HG02938 (cell line): Measurements from ENCODE around the gene TOP2B.

Experiments
- ATAC-seq: cut with Tn5 transposase; IDR thresholded peaks from one replicate; pipeline ENCODE4 v1.9.1; 2021; ENCODE audit warnings: mild to moderate bottlenecking, moderate library complexity; ENCODE audit not compliant: unreplicated experiment

Gene TOP2B

DNA sequence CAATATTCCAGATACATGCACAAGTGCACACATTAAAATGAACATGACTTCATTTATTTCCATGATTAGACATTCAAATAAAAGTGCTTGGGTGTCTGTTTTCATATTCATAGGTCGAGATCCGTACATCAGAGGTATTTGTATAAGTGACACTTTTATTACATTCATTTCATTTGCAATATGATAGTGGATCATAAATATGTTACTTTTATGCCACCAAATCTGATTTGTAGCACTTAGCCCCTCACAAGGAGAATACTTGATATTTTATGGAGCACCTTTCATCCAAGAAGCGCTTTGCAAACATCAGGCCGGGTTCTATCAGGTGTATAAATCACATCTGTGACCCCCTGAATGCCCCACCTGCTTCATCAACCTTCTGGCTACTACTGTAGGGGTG is 100.6 kb downstream of the TOP2B start:
- ATAC-seq, result no peak

DNA sequence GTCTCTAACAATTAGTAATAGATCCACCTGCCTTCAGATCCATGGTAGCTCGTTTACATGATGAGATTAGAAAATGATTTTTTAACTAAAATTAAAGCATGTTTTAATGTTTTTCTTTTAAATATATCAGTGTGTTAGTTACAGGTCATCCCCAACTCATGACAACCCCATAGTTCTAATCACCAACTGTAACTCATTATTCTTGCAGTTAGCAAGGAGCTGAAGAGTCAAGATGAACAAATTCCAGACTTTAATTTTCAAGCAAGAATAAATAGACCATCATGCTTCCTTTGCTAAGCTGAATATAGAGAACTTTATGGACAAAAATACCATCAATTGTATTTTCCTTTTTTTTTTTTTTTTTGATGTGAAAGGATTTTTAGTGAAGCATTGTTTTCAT is 101.1 kb downstream of the TOP2B start:
- ATAC-seq, result no peak

DNA sequence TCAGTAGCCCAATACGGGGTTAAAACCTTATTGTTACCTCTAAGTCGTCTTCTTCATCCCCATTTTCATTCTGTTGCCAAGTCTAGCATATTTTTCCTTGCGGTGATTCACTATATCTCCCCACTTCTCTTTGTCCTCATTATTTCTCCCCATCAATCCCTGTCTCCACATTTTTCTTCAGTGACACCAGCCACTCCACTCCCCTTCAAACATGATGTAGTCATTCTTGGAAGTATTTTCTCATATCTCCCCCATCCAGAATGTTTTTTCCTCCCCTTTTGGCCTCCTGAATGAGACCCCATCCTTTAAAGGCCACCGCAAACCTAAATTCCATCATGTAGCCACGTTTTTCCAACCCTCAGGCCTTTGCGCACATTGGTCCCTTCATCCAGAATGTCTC is 105.9 kb downstream of the TOP2B start:
- ATAC-seq, result no peak

DNA sequence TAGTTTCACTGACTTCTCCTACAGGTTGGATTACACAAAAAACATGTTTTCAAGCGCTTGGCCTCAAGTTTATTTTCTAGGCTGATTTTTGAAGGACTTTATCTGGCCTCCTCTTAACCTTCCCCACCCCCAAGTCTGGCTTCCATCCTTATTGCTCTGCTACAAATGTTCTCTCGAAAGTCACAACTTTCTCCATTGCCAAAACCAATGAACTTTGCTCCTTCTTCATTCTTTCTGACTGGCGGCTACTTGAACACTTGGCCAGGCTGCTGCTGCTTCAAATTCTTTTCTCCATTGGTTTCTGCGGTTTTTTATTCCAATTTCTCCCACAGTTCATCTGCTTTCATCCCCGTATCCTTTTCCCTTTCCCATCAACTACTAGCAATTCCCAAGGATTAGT is 106.6 kb downstream of the TOP2B start:
- no peak for ATAC-seq

DNA sequence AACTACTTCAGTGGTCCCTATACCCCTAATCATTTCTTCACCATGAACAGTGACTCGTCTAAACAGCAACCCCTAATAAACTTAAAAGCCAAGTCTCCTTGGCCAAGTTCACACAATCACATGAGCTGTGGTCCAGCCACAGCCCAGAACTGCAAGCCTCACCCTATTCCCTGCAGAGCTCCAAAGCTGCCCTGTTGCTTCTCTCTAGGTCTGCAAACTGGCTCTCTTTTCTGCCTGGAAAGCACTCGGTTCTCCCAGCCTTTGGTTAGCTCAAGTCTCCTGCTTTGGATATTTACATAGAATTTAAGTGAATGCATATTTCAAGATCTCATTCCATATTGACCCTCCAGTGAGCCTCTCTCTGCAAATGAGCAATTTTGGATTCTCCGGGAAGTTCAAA is 107.0 kb downstream of the TOP2B start:
- no peak for ATAC-seq

DNA sequence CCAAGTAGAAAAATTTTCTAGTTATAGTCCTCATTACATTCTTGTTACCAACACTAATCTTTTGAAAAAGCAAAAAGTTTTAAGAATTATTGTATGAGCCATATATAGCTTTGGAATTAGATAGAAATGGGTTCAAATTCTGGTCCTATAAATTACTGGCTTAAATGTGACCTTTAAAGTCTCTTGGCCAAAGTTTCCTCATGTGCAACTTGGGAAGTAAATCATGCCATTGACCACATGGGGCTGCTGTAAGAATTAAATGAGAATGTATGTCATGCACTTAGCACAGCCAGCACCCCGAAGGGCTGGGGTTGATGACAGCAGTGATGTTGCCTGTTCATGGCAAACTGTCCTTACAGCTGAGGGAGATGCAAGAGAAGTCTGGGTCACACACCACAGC is 108.3 kb downstream of the TOP2B start:
- ATAC-seq, result no peak

DNA sequence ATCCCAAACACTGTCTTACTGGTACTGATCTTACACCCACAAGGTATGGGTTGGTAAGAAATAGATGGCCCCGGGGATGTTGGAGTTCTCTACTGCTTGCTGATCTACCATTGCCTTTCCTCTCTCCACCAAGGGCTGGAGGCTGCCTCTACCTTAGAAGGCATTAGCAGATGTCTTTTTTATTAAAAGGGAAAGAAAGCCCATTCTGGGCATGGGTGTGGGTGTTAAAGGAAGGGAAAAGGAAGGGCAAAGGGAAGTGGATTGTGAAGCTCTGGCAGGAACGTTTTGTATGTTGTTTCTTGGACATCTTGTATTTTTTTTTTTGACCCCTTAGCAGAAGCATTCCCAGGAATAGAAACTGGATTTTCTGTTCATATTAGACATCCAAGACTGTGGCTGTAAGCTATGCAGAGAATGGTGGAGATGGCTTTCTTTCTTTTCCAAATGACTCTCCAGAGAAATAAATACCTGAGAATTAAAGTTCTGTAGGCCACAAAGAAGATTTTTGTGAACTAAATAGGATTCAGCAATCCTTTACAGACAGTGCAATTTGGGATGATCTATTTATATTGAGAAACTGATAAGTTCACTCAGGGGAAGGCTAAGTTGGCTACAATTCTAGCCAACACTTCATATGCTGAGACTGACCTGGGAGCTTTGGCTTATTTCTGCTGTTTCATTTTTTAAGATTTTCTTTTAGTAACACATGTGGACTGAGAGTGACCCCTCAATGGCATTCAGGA is 108.8 kb downstream of the TOP2B start:
- no peak for ATAC-seq

DNA sequence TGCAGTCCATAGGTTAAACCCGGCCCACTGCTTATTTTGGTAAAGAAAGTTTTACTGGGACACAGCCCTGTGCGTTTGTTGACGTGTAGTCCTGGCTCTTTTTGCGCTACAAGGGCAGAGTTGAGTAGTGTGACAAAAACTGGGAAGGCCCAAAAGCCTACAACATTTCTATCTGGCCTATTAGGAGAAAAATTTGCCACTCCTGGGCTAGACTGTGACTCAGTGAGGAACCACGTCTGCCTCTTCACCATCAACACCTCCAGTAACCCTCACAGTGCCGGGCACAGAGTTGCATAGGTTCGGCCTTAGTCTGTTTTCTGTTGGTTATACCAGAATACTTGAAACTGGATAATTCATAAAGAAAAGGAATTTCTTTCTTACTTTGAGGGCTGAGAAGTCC is 110.3 kb downstream of the TOP2B start:
- ATAC-seq, result no peak

DNA sequence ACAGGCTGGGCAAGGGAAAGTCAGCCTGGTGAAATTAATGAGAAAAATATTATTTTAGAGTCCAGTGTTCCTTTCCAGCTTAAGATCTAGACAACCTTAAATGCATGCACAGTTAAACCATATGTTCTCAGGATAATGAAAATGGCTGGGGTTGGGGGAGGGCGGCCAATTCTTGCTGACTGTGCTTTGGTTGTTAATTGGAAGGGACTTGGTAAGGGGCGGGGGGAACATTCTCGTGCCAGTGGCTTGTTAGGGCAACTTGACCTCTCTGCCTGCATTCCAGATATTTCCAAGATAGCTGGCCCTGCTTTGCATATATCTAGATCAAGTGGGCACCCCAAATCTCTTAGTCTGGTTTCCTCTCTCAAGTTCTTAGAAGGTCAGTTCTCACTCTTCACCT is 112.5 kb downstream of the TOP2B start:
- no peak for ATAC-seq

DNA sequence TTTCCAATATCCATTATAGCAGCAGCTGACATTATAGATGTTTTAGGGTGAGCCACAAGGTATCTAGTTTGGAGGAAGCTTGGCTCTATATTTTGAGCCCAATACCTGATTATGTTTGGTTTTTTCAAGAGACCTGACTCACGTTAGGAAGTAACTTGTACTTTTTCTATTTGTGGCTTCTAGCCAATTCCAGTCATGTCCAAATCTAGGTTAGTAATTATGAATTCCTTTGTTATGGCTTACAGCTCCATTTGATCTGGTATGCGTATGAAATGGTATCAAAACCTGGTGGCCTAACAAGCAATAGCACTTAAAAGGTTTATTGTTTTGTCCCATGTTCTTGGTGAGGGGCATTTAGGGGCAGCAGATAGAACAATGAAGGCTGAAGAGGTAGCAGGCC is 115.9 kb downstream of the TOP2B start:
- no peak for ATAC-seq

DNA sequence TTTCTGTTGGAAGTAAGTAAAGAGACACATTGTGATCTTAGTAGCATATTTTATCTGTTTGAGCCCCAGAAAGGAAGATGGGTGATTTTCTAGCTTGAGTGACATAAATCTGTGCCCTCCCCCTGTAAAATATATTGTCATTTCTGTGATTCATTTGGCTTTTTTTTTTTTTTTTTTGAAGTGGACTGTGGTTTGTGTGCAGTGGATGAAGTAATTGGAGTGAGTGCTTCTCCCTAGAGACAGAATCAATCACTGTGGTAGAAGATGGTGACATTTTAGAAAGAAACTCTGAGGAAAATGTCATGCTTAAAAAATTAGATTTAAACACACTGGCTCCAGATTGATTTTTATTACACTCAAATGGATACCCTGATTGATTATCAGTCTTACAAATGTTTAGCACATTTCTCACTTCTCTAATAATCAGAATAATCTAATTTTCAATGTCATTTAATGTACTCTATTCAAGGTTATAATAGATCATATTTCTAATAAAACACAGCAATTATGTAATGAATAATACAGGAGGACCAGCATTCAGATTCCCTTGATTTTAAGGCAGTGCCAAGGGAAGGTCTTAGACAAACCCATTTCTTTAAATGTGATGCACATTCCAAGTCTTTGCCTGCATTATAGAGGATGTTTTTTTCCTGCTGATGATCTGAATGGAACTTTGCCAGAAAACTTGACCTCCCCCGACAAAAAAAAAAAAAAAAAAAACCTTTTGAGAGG is 116.6 kb downstream of the TOP2B start:
- ATAC-seq, result no peak
